ENCODE results near the gene FILIP1L.
A peak's percentile ranks its signal among the peaks of the same experiment; 100 is the strongest.

FILIP1L gene

GRCh38 chr3:100073714-100074307 lies 40.5 kb downstream of the FILIP1L start:
- Histone ChIP-seq H3K9ac (ENCODE audit: low read depth, low read length) (no peak overlapping the region; the same call in 1 of the 2 replicates), H3K9me3 (ENCODE audit: control insufficient read depth, insufficient read depth, low read length) (no peaks in the 10 kb centered on the region), H3K4me1 (ENCODE audit: control insufficient read depth, insufficient read depth, low read length) (peaks cover 25% of the 10 kb centered on the region), H3K36me3 (ENCODE audit: control insufficient read depth, insufficient read depth, low read length) (no peaks in the 10 kb centered on the region), H3K27ac (ENCODE audit: low read depth, low read length) (peak overlapping the region; percentile 80), H3K4me3 (ENCODE audit: low read depth, low read length) (no peak overlapping the region), H3K27me3 (ENCODE audit: control insufficient read depth, insufficient read depth, low read length) (no peaks in the 10 kb centered on the region)

GRCh38 chr3:100073049-100073713 lies 41.1 kb downstream of the FILIP1L start:
- Histone ChIP-seq H3K27ac (ENCODE audit: low read depth, low read length) (peak overlapping the region; percentile 80), H3K27me3 (ENCODE audit: control insufficient read depth, insufficient read depth, low read length) (no peaks in the 10 kb centered on the region), H3K36me3 (ENCODE audit: control insufficient read depth, insufficient read depth, low read length) (no peaks in the 10 kb centered on the region), H3K9ac (ENCODE audit: low read depth, low read length) (no peak overlapping the region; the same call in 1 of the 2 replicates), H3K4me3 (ENCODE audit: low read depth, low read length) (no peak overlapping the region), H3K4me1 (ENCODE audit: control insufficient read depth, insufficient read depth, low read length) (peaks cover 25% of the 10 kb centered on the region), H3K9me3 (ENCODE audit: control insufficient read depth, insufficient read depth, low read length) (no peaks in the 10 kb centered on the region)

GRCh38 chr3:100072326-100073048 lies 41.8 kb downstream of the FILIP1L start:
- no peak overlapping the region for H3K27ac ChIP-seq (ENCODE audit: low read depth, low read length)
- H3K36me3 ChIP-seq (ENCODE audit: control insufficient read depth, insufficient read depth, low read length): no peaks in the 10 kb centered on the region
- no peaks in the 10 kb centered on the region for H3K27me3 ChIP-seq (ENCODE audit: control insufficient read depth, insufficient read depth, low read length)
- no peaks in the 10 kb centered on the region for H3K9me3 ChIP-seq (ENCODE audit: control insufficient read depth, insufficient read depth, low read length)
- H3K4me1 ChIP-seq (ENCODE audit: control insufficient read depth, insufficient read depth, low read length): peaks cover 25% of the 10 kb centered on the region
- H3K4me3 ChIP-seq (ENCODE audit: low read depth, low read length): no peak overlapping the region
- no peak overlapping the region for H3K9ac ChIP-seq (ENCODE audit: low read depth, low read length)

GRCh38 chr3:100069472-100069871 lies 44.8 kb downstream of the FILIP1L start:
- Histone ChIP-seq H3K4me3 (ENCODE audit: low read depth, low read length) (no peak overlapping the region), H3K4me1 (ENCODE audit: control insufficient read depth, insufficient read depth, low read length) (peaks cover 20% of the 10 kb centered on the region), H3K36me3 (ENCODE audit: control insufficient read depth, insufficient read depth, low read length) (no peaks in the 10 kb centered on the region), H3K27ac (ENCODE audit: low read depth, low read length) (no peak overlapping the region), H3K9me3 (ENCODE audit: control insufficient read depth, insufficient read depth, low read length) (no peaks in the 10 kb centered on the region), H3K27me3 (ENCODE audit: control insufficient read depth, insufficient read depth, low read length) (no peaks in the 10 kb centered on the region), H3K9ac (ENCODE audit: low read depth, low read length) (no peak overlapping the region)

- Histone ChIP-seq H3K27ac (ENCODE audit: low read depth, low read length) (no peak overlapping the region), H3K9ac (ENCODE audit: low read depth, low read length) (no peak overlapping the region), H3K4me1 (ENCODE audit: control insufficient read depth, insufficient read depth, low read length) (peaks cover 14% of the 10 kb centered on the region), H3K27me3 (ENCODE audit: control insufficient read depth, insufficient read depth, low read length) (no peaks in the 10 kb centered on the region), H3K36me3 (ENCODE audit: control insufficient read depth, insufficient read depth, low read length) (no peaks in the 10 kb centered on the region), H3K9me3 (ENCODE audit: control insufficient read depth, insufficient read depth, low read length) (no peaks in the 10 kb centered on the region), H3K4me3 (ENCODE audit: low read depth, low read length) (no peak overlapping the region)
These were observed 45.5 kb downstream of the FILIP1L start for GRCh38 chr3:100068826-100069225.

GRCh38 chr3:100067589-100067988 lies 46.7 kb downstream of the FILIP1L start:
- H3K4me1 ChIP-seq (ENCODE audit: control insufficient read depth, insufficient read depth, low read length): peaks cover 3% of the 10 kb centered on the region; the same call in 1 of the 2 replicates
- no peaks in the 10 kb centered on the region for H3K9me3 ChIP-seq (ENCODE audit: control insufficient read depth, insufficient read depth, low read length)
- H3K36me3 ChIP-seq (ENCODE audit: control insufficient read depth, insufficient read depth, low read length): no peaks in the 10 kb centered on the region
- no peaks in the 10 kb centered on the region for H3K27me3 ChIP-seq (ENCODE audit: control insufficient read depth, insufficient read depth, low read length)
- H3K27ac ChIP-seq (ENCODE audit: low read depth, low read length): no peak overlapping the region
- no peak overlapping the region for H3K9ac ChIP-seq (ENCODE audit: low read depth, low read length)
- H3K4me3 ChIP-seq (ENCODE audit: low read depth, low read length): no peak overlapping the region

- H3K4me3 ChIP-seq (ENCODE audit: low read depth, low read length): no peak overlapping the region
- no peak overlapping the region for H3K9ac ChIP-seq (ENCODE audit: low read depth, low read length)
- no peaks in the 10 kb centered on the region; the same call in 1 of the 2 replicates for H3K4me1 ChIP-seq (ENCODE audit: control insufficient read depth, insufficient read depth, low read length)
- no peak overlapping the region for H3K27ac ChIP-seq (ENCODE audit: low read depth, low read length)
- H3K36me3 ChIP-seq (ENCODE audit: control insufficient read depth, insufficient read depth, low read length): no peaks in the 10 kb centered on the region
- H3K27me3 ChIP-seq (ENCODE audit: control insufficient read depth, insufficient read depth, low read length): no peaks in the 10 kb centered on the region
- H3K9me3 ChIP-seq (ENCODE audit: control insufficient read depth, insufficient read depth, low read length): no peaks in the 10 kb centered on the region
These were observed 50.3 kb downstream of the FILIP1L start for GRCh38 chr3:100063929-100064461.

- H3K27me3 ChIP-seq (ENCODE audit: control insufficient read depth, insufficient read depth, low read length): no peaks in the 10 kb centered on the region
- no peaks in the 10 kb centered on the region; the same call in 1 of the 2 replicates for H3K4me1 ChIP-seq (ENCODE audit: control insufficient read depth, insufficient read depth, low read length)
- H3K27ac ChIP-seq (ENCODE audit: low read depth, low read length): no peak overlapping the region
These were observed 51.6 kb downstream of the FILIP1L start for GRCh38 chr3:100062665-100063064.

GRCh38 chr3:100060685-100061484 lies 53.4 kb downstream of the FILIP1L start:
- no peak overlapping the region for H3K9ac ChIP-seq (ENCODE audit: low read depth, low read length)
- H3K36me3 ChIP-seq (ENCODE audit: control insufficient read depth, insufficient read depth, low read length): no peaks in the 10 kb centered on the region
- no peaks in the 10 kb centered on the region; the same call in 1 of the 2 replicates for H3K4me1 ChIP-seq (ENCODE audit: control insufficient read depth, insufficient read depth, low read length)
- no peaks in the 10 kb centered on the region for H3K9me3 ChIP-seq (ENCODE audit: control insufficient read depth, insufficient read depth, low read length)
- no peak overlapping the region for H3K4me3 ChIP-seq (ENCODE audit: low read depth, low read length)
- no peak overlapping the region for H3K27ac ChIP-seq (ENCODE audit: low read depth, low read length)
- H3K27me3 ChIP-seq (ENCODE audit: control insufficient read depth, insufficient read depth, low read length): no peaks in the 10 kb centered on the region

More at GRCh38 chr3:100062665-100063064, 51.6 kb downstream of the FILIP1L start:
- Histone ChIP-seq H3K4me3 (ENCODE audit: low read depth, low read length) (no peak overlapping the region), H3K9ac (ENCODE audit: low read depth, low read length) (no peak overlapping the region), H3K36me3 (ENCODE audit: control insufficient read depth, insufficient read depth, low read length) (no peaks in the 10 kb centered on the region), H3K9me3 (ENCODE audit: control insufficient read depth, insufficient read depth, low read length) (no peaks in the 10 kb centered on the region)

GRCh38 chr3:100059472-100059871 lies 54.8 kb downstream of the FILIP1L start:
- H3K9ac ChIP-seq (ENCODE audit: low read depth, low read length): no peak overlapping the region
- no peaks in the 10 kb centered on the region for H3K9me3 ChIP-seq (ENCODE audit: control insufficient read depth, insufficient read depth, low read length)
- no peaks in the 10 kb centered on the region for H3K27me3 ChIP-seq (ENCODE audit: control insufficient read depth, insufficient read depth, low read length)
- H3K36me3 ChIP-seq (ENCODE audit: control insufficient read depth, insufficient read depth, low read length): no peaks in the 10 kb centered on the region; the same call in 1 of the 2 replicates
- H3K27ac ChIP-seq (ENCODE audit: low read depth, low read length): no peak overlapping the region
- no peaks in the 10 kb centered on the region for H3K4me1 ChIP-seq (ENCODE audit: control insufficient read depth, insufficient read depth, low read length)
- no peak overlapping the region for H3K4me3 ChIP-seq (ENCODE audit: low read depth, low read length)

Measured in HUES48 (cell line).